GM23338 (cell line): Measurements from ENCODE around the gene THSD4.

Experiments
- POLR2AphosphoS5 ChIP-seq: IDR thresholded peaks from 2 replicates; pipeline ENCODE4 v1.6.1; 2016; ENCODE audit warnings: antibody characterized with exemption, low read depth
- REST ChIP-seq: IDR thresholded peaks from one replicate; pipeline ENCODE4 v1.6.1; 2018; ENCODE audit warnings: antibody characterized with exemption; ENCODE audit not compliant: unreplicated experiment
- TF ChIP-seq, protein P1 (sequence below), 2 experiments: fragments of 200-600 bp in 1 of 2; sonication (generic) in 1 of 2; conservative IDR thresholded peaks; 2 replicates each; pipeline versions ENCODE4 v1.5.1 to v1.6.1; 2016 to 2017; ENCODE audit warnings: antibody characterized with exemption in 2 of 2, low read depth in 2 of 2, mild to moderate bottlenecking in 2 of 2, moderate library complexity in 1 of 2

DNA sequence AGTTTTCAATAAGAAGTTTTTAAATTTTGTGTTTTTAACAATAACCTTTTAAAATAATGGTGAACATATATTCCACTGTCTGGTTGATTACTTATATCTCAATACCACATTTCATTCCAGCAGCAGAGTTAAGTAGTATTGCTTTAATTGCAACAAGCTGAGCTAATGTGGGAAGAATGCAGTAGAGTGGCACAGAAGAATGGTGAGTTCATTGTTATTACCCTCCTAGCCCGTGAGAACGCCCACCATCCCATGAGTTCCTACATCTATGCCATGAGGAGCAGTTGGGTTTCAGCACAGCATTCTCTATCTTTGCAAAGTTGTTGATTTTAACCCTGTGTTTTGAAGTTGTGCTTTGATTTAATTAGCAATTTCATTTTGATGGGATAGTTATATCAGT is 677.2 kb downstream of the THSD4 start:
- TF ChIP-seq POLR2AphosphoS5: no peak
- no peak for TF ChIP-seq REST
- TF ChIP-seq, protein P1, sequence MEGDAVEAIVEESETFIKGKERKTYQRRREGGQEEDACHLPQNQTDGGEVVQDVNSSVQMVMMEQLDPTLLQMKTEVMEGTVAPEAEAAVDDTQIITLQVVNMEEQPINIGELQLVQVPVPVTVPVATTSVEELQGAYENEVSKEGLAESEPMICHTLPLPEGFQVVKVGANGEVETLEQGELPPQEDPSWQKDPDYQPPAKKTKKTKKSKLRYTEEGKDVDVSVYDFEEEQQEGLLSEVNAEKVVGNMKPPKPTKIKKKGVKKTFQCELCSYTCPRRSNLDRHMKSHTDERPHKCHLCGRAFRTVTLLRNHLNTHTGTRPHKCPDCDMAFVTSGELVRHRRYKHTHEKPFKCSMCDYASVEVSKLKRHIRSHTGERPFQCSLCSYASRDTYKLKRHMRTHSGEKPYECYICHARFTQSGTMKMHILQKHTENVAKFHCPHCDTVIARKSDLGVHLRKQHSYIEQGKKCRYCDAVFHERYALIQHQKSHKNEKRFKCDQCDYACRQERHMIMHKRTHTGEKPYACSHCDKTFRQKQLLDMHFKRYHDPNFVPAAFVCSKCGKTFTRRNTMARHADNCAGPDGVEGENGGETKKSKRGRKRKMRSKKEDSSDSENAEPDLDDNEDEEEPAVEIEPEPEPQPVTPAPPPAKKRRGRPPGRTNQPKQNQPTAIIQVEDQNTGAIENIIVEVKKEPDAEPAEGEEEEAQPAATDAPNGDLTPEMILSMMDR (conservative IDR thresholded peaks at IDR 0.05; ENCODE audit: low read depth in 2 of 2): no peak
